H54 (cell line): ENCODE measurements around the gene LNP1.
"Not testable (repeated sequence)": the region's sequence is repeated elsewhere in the genome, so short reads cannot be mapped to it uniquely, and the experiment has no call there.

Experiments
- DNase-seq: peaks from one replicate; pipeline ENCODE4 v3.0.0; 2011; ENCODE audit warnings: low spot score, mixed read lengths; ENCODE audit not compliant: insufficient read length
- FAIRE-seq: peaks from 3 replicates; lab custom pipeline; 2011; peaks lifted over from hg19 to GRCh38; lab: Jason Lieb, UNC
- POLR2A ChIP-seq: IDR thresholded peaks from 2 replicates; pipeline ENCODE4 v1.6.1; 2011; ENCODE audit warnings: low read depth, mild to moderate bottlenecking, low read length

LNP1 gene

GRCh38 chr3:100463646-100464155, 62.4 kb downstream of the LNP1 start:
- no peak for FAIRE-seq
- no peak for DNase-seq
- TF ChIP-seq POLR2A: no peak

- DNase-seq: no peak
- FAIRE-seq: no peak
- no peak for TF ChIP-seq POLR2A
Measured at GRCh38 chr3:100465892-100466777, 64.8 kb downstream of the LNP1 start.

GRCh38 chr3:100467133-100467532, 65.8 kb downstream of the LNP1 start:
- no peak for TF ChIP-seq POLR2A
- DNase-seq (no peak), FAIRE-seq (no peak)

DNA sequence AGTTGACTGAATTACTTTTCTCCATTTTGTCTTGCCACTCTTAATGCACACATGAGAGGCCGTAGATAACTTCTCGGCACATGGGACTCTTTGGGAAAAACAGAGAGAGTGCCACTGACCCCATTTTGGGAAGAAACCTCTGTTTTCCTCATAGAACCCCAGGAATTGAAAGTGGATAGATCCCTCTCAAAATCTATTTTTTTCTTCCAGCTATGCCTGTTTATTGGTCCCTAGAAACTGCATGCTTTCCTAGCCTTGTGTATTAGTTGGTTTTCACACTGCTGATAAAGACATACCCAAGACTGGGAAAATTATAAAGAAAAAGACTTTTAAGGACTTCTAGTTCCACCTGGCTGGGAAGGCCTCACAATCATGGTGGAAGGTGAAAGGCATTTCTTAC, 67.3 kb downstream of the LNP1 start:
- TF ChIP-seq POLR2A: no peak
- FAIRE-seq: no peak

GRCh38 chr3:100470951-100471350, 69.6 kb downstream of the LNP1 start:
- no peak for FAIRE-seq
- no peak for TF ChIP-seq POLR2A
- DNase-seq: no peak

More for the DNA sequence above, 67.3 kb downstream of the LNP1 start:
- DNase-seq: no peak

DNA sequence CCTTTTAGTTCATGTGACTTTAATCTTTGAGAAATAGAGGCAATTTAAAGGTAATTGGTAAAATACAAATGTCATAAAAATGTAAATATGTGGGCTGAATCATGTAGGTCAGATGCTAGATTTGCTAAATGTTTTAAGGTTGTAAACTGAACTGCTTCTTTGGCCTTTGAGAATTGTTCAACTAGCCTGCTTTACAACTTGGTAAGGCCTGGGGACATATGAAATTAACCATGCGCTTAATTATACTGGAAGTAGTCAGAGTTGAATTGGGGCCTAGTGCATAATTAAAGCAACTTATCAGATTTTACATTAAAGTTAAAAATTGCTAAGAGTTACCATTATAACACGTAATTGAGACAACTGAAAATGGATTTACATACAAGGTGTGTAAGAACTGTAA, 70.1 kb downstream of the LNP1 start:
- FAIRE-seq: no peak
- DNase-seq: no peak
- no peak for TF ChIP-seq POLR2A

GRCh38 chr3:100477851-100478360, 76.6 kb downstream of the LNP1 start:
- FAIRE-seq, DNase-seq: not testable (repeated sequence)

DNA sequence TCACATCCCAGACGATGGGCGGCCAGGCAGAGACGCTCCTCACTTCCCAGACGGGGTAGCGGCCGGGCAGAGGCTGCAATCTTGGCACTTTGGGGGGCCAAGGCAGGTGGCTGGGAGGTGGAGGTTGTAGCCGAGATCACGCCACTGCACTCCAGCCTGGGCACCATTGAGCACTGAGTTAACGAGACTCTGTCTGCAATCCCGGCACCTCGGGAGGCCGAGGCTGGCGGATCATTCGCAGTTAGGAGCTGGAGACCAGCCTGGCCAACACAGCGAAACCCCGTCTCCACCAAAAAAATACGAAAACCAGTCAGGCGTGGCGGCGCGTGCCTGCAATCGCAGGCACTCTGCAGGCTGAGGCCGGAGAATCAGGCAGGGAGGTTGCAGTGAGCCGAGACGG, 77.2 kb downstream of the LNP1 start:
- not testable (repeated sequence) for DNase-seq, FAIRE-seq

DNA sequence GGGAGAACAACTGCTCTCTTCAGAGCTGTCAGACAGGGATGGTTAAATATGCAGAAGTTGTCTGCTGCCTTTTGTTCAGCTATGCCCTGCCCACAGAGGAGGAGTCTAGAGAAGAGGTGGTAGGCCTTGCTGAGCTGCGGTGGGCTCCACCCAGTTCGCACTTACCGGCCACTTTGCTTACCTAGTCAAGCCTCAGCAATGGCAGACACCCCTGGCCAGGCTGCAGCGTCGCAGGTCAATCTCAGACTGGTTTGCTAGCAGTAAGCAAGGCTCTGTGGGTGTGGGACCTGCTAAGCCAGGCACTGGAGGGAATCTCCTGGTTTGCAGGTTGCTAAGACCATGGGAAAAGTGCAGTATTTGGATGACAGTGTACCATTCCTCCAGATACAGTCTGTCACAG, 78.7 kb downstream of the LNP1 start:
- no peak for TF ChIP-seq POLR2A
- FAIRE-seq: no peak
- DNase-seq: no peak

- no peak for TF ChIP-seq POLR2A
- FAIRE-seq: no peak
- no peak for DNase-seq
Measured at GRCh38 chr3:100482176-100482575, 80.8 kb downstream of the LNP1 start.

- FAIRE-seq (no peak), DNase-seq (no peak)
- no peak for TF ChIP-seq POLR2A
Measured at GRCh38 chr3:100483529-100483928, 82.2 kb downstream of the LNP1 start.

DNA sequence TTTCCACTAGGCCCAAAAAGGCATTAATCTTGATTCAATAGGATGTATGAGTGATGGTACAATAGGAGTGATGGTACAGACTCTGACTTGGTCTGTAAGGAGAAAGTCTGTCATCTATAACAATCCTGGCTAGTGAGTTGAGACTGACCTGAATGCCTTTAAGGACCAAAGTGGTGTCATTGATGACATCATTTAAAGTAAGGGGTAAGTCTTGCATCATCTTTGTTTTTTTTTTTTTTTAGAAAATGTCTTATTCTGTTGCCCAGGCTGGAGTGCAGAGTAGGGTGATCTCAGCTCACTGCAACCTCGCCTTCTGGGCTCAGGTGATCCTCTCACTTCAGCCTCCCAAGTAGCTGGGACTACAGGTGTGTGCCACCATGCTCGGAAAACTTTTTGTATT, 85.5 kb downstream of the LNP1 start:
- DNase-seq: no peak
- TF ChIP-seq POLR2A: no peak
- FAIRE-seq: no peak

DNA sequence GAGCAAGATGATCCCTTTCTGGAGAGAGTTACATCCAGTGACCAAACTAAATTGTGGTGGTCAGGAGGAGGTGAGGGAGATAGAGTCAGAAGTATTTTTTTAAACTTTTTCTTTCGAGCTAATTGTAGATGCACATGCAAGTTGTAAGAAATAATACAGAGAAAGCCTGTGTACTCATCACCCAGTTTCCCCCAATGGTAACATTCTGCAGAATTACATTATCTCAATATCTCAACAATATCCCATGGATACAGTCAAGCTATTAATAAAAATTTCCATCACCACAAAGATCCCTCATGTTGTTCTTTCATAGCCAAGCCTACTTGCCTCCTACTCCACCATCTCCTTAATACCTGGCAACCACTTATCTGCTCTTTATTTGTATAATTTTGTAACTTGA, 87.8 kb downstream of the LNP1 start:
- TF ChIP-seq POLR2A: no peak
- no peak for DNase-seq
- no peak for FAIRE-seq

DNA sequence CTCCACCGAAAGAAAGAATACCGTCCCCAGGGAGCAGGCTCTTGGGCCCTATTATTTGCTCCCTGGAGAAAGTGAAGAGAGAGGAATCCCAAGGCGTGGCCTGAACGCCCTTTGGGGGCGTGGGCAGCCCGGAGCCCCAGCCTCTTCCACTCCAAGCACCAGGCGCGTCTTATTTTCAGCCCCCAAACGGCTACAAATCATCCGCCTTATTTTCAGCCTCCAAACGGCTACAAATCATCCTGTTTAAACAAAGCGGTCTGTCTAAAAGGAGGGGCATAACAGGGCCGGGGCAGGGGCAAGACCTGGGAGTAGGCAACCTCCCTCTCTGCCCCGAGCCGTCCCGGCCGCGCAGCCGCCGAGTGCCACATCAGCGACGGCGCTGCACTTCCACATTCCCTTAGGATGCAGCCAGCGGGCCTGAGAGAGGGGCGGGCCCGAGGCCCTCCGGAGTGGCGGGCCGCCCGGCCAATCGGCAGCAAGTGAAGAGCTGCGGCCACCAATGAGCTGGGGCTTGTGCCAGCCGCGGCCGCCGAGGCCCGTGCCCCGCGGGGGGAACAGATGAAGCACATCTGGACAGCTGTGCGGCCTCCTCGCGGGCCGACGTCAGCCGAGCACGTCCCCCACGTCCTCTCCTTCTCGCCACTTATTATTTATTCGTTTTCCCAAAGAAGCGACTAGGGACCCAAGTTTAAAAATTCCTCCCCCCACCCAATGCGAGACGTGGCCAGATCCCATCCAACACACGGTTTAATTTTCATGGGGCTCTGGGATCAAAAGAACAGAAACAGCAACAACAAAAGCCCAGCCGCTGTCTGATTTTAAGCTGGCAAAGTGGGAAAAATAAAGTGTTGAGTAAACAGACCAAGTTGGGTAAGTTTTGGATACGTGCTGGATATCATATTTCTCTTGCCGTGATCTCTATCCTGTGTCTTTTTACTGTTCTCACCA, 91.0 kb downstream of the LNP1 start, which contains the start of gene TMEM45A:
TMEM45A (plus strand) TSS at position 561 of the 948 bp plus-strand sequence. CDS start 62,593 bp downstream, outside the sequence.
- DNase-seq (peak; percentile 93), FAIRE-seq (no peak)
- peak; percentile 64; the same call in 1 of the 2 replicates for TF ChIP-seq POLR2A
